OCI-LY7 (cell line): ENCODE results near the gene CEACAM1.

Source experiments
- CTCF ChIP-seq: fragments of 200-600 bp; sonication (generic); conservative IDR thresholded peaks from 2 replicates; pipeline ENCODE4 v1.5.1; 2014; ENCODE audit warnings: mild to moderate bottlenecking, antibody characterized with exemption, low read length, moderate library complexity, mixed read lengths
- EZH2phosphoT487 ChIP-seq: fragments of 200-600 bp; sonication (generic); IDR thresholded peaks from 2 replicates; pipeline ENCODE4 v1.6.1; 2018; ENCODE audit warnings: low read depth, borderline replicate concordance, mild to moderate bottlenecking, mixed run types, antibody characterized with exemption, low read length, moderate library complexity, mixed read lengths

GRCh38 chr19:42512130-42512636 is 16.1 kb downstream of the CEACAM1 start:
- TF ChIP-seq CTCF: no peak
- TF ChIP-seq EZH2phosphoT487: no peak
